ENCODE measurements around the gene DNPH1.

DNA sequence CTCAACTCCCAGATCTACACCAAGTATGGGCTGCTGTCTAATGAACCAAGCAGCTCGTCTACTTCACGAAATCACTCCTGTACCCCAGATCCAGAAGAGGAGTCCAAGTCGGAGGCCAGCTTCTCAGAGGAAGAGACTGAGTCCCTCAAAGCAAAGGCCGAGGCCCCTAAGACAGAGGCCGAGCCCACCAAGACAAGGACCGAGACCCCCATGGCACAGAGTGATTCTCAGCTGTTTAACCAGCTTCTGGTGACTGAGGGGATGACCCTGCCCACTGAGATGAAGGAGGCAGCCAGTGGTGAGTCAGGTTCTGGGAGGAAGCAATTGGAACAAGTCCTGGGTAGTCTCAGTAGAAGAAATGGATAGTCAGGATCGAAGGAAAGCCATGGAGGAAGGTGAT lies 41.5 kb downstream of the DNPH1 start:
- TF ChIP-seq RFX5 (IDR thresholded peaks at IDR 0.05) = no peak
- TF ChIP-seq, protein P1, sequence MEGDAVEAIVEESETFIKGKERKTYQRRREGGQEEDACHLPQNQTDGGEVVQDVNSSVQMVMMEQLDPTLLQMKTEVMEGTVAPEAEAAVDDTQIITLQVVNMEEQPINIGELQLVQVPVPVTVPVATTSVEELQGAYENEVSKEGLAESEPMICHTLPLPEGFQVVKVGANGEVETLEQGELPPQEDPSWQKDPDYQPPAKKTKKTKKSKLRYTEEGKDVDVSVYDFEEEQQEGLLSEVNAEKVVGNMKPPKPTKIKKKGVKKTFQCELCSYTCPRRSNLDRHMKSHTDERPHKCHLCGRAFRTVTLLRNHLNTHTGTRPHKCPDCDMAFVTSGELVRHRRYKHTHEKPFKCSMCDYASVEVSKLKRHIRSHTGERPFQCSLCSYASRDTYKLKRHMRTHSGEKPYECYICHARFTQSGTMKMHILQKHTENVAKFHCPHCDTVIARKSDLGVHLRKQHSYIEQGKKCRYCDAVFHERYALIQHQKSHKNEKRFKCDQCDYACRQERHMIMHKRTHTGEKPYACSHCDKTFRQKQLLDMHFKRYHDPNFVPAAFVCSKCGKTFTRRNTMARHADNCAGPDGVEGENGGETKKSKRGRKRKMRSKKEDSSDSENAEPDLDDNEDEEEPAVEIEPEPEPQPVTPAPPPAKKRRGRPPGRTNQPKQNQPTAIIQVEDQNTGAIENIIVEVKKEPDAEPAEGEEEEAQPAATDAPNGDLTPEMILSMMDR (IDR thresholded peaks at IDR 0.05) = no peak
- TF ChIP-seq, protein P2, sequence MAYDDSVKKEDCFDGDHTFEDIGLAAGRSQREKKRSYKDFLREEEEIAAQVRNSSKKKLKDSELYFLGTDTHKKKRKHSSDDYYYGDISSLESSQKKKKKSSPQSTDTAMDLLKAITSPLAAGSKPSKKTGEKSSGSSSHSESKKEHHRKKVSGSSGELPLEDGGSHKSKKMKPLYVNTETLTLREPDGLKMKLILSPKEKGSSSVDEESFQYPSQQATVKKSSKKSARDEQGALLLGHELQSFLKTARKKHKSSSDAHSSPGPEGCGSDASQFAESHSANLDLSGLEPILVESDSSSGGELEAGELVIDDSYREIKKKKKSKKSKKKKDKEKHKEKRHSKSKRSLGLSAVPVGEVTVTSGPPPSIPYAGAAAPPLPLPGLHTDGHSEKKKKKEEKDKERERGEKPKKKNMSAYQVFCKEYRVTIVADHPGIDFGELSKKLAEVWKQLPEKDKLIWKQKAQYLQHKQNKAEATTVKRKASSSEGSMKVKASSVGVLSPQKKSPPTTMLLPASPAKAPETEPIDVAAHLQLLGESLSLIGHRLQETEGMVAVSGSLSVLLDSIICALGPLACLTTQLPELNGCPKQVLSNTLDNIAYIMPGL (CRISPR knock-in tag; IDR thresholded peaks at IDR 0.05; ENCODE audit: borderline replicate concordance) = no peak
- TF ChIP-seq, protein P3, sequence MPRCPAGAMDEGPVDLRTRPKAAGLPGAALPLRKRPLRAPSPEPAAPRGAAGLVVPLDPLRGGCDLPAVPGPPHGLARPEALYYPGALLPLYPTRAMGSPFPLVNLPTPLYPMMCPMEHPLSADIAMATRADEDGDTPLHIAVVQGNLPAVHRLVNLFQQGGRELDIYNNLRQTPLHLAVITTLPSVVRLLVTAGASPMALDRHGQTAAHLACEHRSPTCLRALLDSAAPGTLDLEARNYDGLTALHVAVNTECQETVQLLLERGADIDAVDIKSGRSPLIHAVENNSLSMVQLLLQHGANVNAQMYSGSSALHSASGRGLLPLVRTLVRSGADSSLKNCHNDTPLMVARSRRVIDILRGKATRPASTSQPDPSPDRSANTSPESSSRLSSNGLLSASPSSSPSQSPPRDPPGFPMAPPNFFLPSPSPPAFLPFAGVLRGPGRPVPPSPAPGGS (IDR thresholded peaks at IDR 0.05) = no peak
- no peak for TF ChIP-seq POLR2A (IDR thresholded peaks at IDR 0.05; ENCODE audit: low read length)
